ENCODE measurements around the gene OIT3. TPM values are rescaled to one million over a fixed set of nuclear protein-coding genes. Genes with fewer than 3 reads are reported as not detected.

The OIT3 gene
- polyA plus RNA-seq, 2 of the 4 experiments (the other 2 are of a cell fraction) = 0.06 to 0.08 TPM

GRCh38 chr10:72976886-72977285 is 83.3 kb downstream of the OIT3 start:
- 3% methylated on average over 1 of the region's 1 CpG for WGBS (ENCODE audit: missing lambda C conversion rate)
- no peaks in the 10 kb centered on the region for H3K4me1 ChIP-seq
- ChIA-PET POLR2A (no interaction called here), CTCF (interaction anchor here (0.6 kb wide), 1 partner anchor 138 kb away, joined by 3 read pairs; no protein-coding TSS in a partner anchor)
- H3K4me3 ChIP-seq = no peak overlapping the region
- peaks cover 62% of the 10 kb centered on the region for H3K9me3 ChIP-seq
- no peak overlapping the region for H3K27ac ChIP-seq
- FAIRE-seq (no peak), ATAC-seq (no peak), DNase-seq (ENCODE audit: low read depth in 1 of 2, low spot score in 1 of 2) (no peak)
- no peak overlapping the region for H3K4me2 ChIP-seq
- TF ChIP-seq RCOR1 (IDR thresholded peaks at IDR 0.05; ENCODE audit: low read depth, low read length) (no peak), NFE2L2 (conservative IDR thresholded peaks at IDR 0.05; ENCODE audit: low read length) (no peak), RFX5 (IDR thresholded peaks at IDR 0.05) (no peak), CHD2 (IDR thresholded peaks at IDR 0.05; ENCODE audit: low read length, partially characterized antibody) (no peak), EHF (CRISPR knock-in tag; IDR thresholded peaks at IDR 0.05) (no peak), POLR2AphosphoS2 (conservative IDR thresholded peaks at IDR 0.05; ENCODE audit: low read length) (no peak), MYC (IDR thresholded peaks at IDR 0.05; ENCODE audit: borderline replicate concordance, low read length) (no peak), REST (IDR thresholded peaks at IDR 0.05) (no peak), RNF2 (IDR thresholded peaks at IDR 0.05; ENCODE audit: borderline replicate concordance, low read depth) (no peak), CHD4 (IDR thresholded peaks at IDR 0.05; ENCODE audit: borderline replicate concordance) (no peak), TP53 (CRISPR knock-in tag; IDR thresholded peaks at IDR 0.05) (no peak), HDAC2 (IDR thresholded peaks at IDR 0.05) (no peak), KDM5A (IDR thresholded peaks at IDR 0.05) (no peak), E2F6 (IDR thresholded peaks at IDR 0.05; ENCODE audit: borderline replicate concordance, low read depth) (no peak)

GRCh38 chr10:72979709-72980108 is 86.2 kb downstream of the OIT3 start:
- no peak overlapping the region for H3K4me3 ChIP-seq
- FAIRE-seq = no peak
- no peak for ATAC-seq
- no peak for DNase-seq (ENCODE audit: low read depth in 1 of 2, low spot score in 1 of 2)
- H3K27ac ChIP-seq = no peak overlapping the region
- POLR2A ChIA-PET = no interaction called here
- H3K9me3 ChIP-seq = peaks cover 56% of the 10 kb centered on the region
- no peaks in the 10 kb centered on the region for H3K4me1 ChIP-seq
- no peak for TF ChIP-seq HOXB5 (CRISPR knock-in tag; IDR thresholded peaks at IDR 0.05)
- TF ChIP-seq MAFK (IDR thresholded peaks at IDR 0.05; ENCODE audit: partially characterized antibody) = no peak
- no peak for TF ChIP-seq MYC (IDR thresholded peaks at IDR 0.05; ENCODE audit: borderline replicate concordance, low read length)
- no peak for TF ChIP-seq KDM1A (IDR thresholded peaks at IDR 0.05; ENCODE audit: low read depth)
- TF ChIP-seq HES2 (IDR thresholded peaks at IDR 0.05) = no peak
- TF ChIP-seq CEBPB (IDR thresholded peaks at IDR 0.05) = no peak
- TF ChIP-seq RCOR1 (IDR thresholded peaks at IDR 0.05; ENCODE audit: low read depth, low read length) = no peak
- TF ChIP-seq JUN (IDR thresholded peaks at IDR 0.05) = no peak
- H3K4me2 ChIP-seq = no peak overlapping the region
- CTCF ChIA-PET = no interaction called here

GRCh38 chr10:72980348-72980747 is 86.8 kb downstream of the OIT3 start:
- Histone ChIP-seq H3K9me3 (peaks cover 50% of the 10 kb centered on the region), H3K4me2 (no peak overlapping the region), H3K4me1 (no peaks in the 10 kb centered on the region), H3K27ac (no peak overlapping the region), H3K4me3 (no peak overlapping the region)
- TF ChIP-seq CHD2 (IDR thresholded peaks at IDR 0.05; ENCODE audit: low read length, partially characterized antibody) (no peak), ZC3H11A (IDR thresholded peaks at IDR 0.05) (no peak), PHF8 (IDR thresholded peaks at IDR 0.05; ENCODE audit: borderline replicate concordance, low read depth) (no peak), KDM1A (IDR thresholded peaks at IDR 0.05; ENCODE audit: low read depth) (no peak), JUN (IDR thresholded peaks at IDR 0.05) (no peak), TFCP2L1 (CRISPR knock-in tag; IDR thresholded peaks at IDR 0.05) (no peak), NFE2L2 (conservative IDR thresholded peaks at IDR 0.05; ENCODE audit: low read length) (no peak), MYC (IDR thresholded peaks at IDR 0.05; ENCODE audit: borderline replicate concordance, low read length) (no peak), FOSL2 (IDR thresholded peaks at IDR 0.05) (no peak), FOSL2 (CRISPR knock-in tag; IDR thresholded peaks at IDR 0.05) (no peak), ZNF302 (CRISPR knock-in tag; IDR thresholded peaks at IDR 0.05) (no peak), ELK1 (IDR thresholded peaks at IDR 0.05; ENCODE audit: low read depth, low read length) (no peak)
- FAIRE-seq (no peak), ATAC-seq (no peak), DNase-seq (ENCODE audit: low read depth in 1 of 2, low spot score in 1 of 2) (no peak)
- ChIA-PET CTCF (interaction anchor here (0.6 to 1.3 kb wide), 2 partner anchors 13 to 81 kb away, joined by 3 read pairs; no protein-coding TSS in a partner anchor), POLR2A (no interaction called here)
- WGBS (ENCODE audit: missing lambda C conversion rate) = 59% methylated on average over 2 of the region's 2 CpGs

All from A549 (cell line).